ENCODE results near the gene DGKG. TPM values are rescaled to one million over a fixed set of nuclear protein-coding genes. Genes with fewer than 3 reads are reported as not detected.

DGKG gene
- total and polyA plus RNA-seq, 8 donors = 4.2 to 7.6 (median 5.5) TPM

GRCh38 chr3:186248850-186249249 lies 113.2 kb downstream of the DGKG start:
- Histone ChIP-seq H3K27me3 (no peaks in the 10 kb centered on the region), H3K36me3 (peaks cover 0 to 11% of the 10 kb centered on the region in 2 donors), H3K4me1 (no peaks in the 10 kb centered on the region), H3K4me3 (no peak overlapping the region), H3K9me3 (no peaks in the 10 kb centered on the region), H3K27ac (no peak overlapping the region)
- DNase-seq = no peak
- TF ChIP-seq CTCF (IDR thresholded peaks at IDR 0.05) = no peak
- intact Hi-C loops (cut with DNase I) = no loop called here
- ATAC-seq = no peak

GRCh38 chr3:186247821-186248814 lies 113.9 kb downstream of the DGKG start:
- Histone ChIP-seq H3K4me3 (no peak overlapping the region), H3K9me3 (no peaks in the 10 kb centered on the region), H3K27ac (no peak overlapping the region), H3K4me1 (no peaks in the 10 kb centered on the region), H3K27me3 (no peaks in the 10 kb centered on the region), H3K36me3 (peaks cover 0 to 11% of the 10 kb centered on the region in 2 donors)
- DNase-seq (no peak), ATAC-seq (peak; percentile 51)
- intact Hi-C loops (cut with DNase I) = no loop called here
- TF ChIP-seq CTCF (IDR thresholded peaks at IDR 0.05) = no peak

- DNase-seq (no peak), ATAC-seq (no peak)
- Histone ChIP-seq H3K9me3 (no peaks in the 10 kb centered on the region), H3K36me3 (peaks cover 0 to 11% of the 10 kb centered on the region in 2 donors), H3K4me1 (peaks cover 5 to 9% of the 10 kb centered on the region in 2 donors), H3K4me3 (no peak overlapping the region), H3K27ac (no peak overlapping the region), H3K27me3 (no peaks in the 10 kb centered on the region)
- intact Hi-C loops (cut with DNase I) = no loop called here
- no peak for TF ChIP-seq CTCF (IDR thresholded peaks at IDR 0.05)
These were observed 115.1 kb downstream of the DGKG start for GRCh38 chr3:186246941-186247340.

- Histone ChIP-seq H3K27ac (no peak overlapping the region), H3K9me3 (no peaks in the 10 kb centered on the region), H3K36me3 (peaks cover 0 to 11% of the 10 kb centered on the region in 2 donors), H3K4me3 (no peak overlapping the region), H3K27me3 (no peaks in the 10 kb centered on the region), H3K4me1 (peaks cover 10% of the 10 kb centered on the region in 2 donors)
- intact Hi-C loops (cut with DNase I) = no loop called here
- DNase-seq (no peak), ATAC-seq (no peak)
- no peak for TF ChIP-seq CTCF (IDR thresholded peaks at IDR 0.05)
These were observed 118.0 kb downstream of the DGKG start for GRCh38 chr3:186244016-186244415.

All from left lung (tissue), 10 donors.